ENCODE data around the gene FBXO7.

DNA sequence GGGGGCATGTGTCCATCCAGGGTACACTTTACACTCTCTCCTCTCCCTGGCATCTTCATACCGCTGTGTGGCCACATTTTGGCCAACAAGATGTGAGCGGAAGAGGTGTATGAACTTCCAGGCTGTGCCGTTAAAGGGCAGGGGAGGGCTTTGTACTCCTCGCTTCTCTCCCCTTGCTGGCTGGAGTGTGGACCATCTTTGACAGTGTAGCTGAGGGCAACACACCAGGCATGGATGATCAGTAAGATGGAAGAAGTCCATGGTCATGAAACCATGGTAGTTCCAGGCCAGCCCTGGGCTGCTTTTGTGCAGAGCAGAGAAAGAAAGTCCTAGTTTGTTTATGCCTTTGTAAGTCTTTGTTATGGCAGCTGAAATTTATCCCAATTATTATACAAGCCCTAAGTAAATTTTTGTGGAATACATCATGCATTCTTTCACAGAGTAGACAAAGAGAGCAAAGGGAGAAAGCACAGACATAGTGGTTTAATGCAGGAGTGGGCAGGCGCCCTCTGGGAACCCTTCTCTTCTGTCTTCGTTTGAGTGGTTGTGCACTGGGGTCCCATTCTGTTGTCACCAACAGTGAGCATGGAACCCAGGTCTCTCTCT lies 70.4 kb downstream of the FBXO7 start:
- TF ChIP-seq, protein P1, sequence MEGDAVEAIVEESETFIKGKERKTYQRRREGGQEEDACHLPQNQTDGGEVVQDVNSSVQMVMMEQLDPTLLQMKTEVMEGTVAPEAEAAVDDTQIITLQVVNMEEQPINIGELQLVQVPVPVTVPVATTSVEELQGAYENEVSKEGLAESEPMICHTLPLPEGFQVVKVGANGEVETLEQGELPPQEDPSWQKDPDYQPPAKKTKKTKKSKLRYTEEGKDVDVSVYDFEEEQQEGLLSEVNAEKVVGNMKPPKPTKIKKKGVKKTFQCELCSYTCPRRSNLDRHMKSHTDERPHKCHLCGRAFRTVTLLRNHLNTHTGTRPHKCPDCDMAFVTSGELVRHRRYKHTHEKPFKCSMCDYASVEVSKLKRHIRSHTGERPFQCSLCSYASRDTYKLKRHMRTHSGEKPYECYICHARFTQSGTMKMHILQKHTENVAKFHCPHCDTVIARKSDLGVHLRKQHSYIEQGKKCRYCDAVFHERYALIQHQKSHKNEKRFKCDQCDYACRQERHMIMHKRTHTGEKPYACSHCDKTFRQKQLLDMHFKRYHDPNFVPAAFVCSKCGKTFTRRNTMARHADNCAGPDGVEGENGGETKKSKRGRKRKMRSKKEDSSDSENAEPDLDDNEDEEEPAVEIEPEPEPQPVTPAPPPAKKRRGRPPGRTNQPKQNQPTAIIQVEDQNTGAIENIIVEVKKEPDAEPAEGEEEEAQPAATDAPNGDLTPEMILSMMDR (IDR thresholded peaks at IDR 0.05) = no peak
- TF ChIP-seq POLR2AphosphoS5 (IDR thresholded peaks at IDR 0.05) (no peak), POLR2A (IDR thresholded peaks at IDR 0.05) (no peak)

All from upper lobe of left lung (tissue), 4 donors.